Left forelimb (tissue), 1 donor: ENCODE data around the gene STAT5A.
"Not testable (repeated sequence)": the region's sequence is repeated elsewhere in the genome, so short reads cannot be mapped to it uniquely, and the experiment has no call there.

Source experiments
- DNase-seq: peaks from one replicate; pipeline ENCODE4 v3.0.0-alpha.2; 2018; ENCODE audit warnings: low spot score

Gene STAT5A

GRCh38 chr17:42333053-42333452 lies 44.8 kb downstream of the STAT5A start:
- no peak for DNase-seq

GRCh38 chr17:42334677-42335076 lies 46.4 kb downstream of the STAT5A start:
- no peak for DNase-seq

DNA sequence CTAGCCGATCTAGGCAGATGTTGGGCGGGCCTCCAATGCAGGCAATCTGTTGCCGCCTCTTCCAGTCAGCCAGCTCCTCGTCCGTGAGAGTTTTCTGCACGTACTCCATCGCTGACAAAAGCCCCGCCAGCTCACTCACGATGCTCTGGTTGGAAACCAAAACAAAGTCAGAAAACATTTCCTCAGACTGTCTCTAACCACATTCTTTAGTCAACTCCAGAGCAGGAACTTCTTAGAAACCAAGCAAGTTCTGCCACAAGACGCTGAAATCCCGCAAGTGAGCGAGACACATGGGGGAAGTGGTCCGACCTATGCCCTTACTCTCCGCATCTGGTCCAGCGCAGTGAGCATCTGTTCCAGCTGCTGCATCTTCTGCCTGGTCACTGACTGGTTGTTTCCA lies 49.1 kb downstream of the STAT5A start:
- no peak for DNase-seq

GRCh38 chr17:42338427-42338985 lies 50.2 kb downstream of the STAT5A start:
- DNase-seq: no peak

GRCh38 chr17:42339221-42339620 lies 50.9 kb downstream of the STAT5A start:
- DNase-seq: no peak

DNA sequence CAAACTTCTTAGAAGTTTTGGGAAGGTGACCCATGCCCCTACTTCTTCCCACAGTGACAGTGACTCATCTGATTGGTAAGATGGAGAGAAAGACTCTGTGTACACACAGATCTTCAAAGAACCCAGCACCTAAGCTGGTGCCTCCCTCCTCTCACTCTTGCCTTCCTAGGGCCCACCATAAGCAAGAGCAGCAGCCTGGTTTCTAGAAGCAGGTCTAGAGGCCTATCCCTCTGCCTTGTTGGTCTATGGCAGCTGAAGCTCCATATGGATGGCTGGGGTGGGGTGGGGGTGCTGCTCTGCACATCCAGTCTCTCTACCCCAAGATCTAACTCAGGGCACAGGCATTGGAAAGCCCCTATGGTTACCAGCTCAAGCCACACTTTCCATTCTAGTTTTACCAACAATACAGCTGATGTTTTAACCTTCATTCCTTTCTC lies 52.4 kb downstream of the STAT5A start:
- DNase-seq: no peak

DNA sequence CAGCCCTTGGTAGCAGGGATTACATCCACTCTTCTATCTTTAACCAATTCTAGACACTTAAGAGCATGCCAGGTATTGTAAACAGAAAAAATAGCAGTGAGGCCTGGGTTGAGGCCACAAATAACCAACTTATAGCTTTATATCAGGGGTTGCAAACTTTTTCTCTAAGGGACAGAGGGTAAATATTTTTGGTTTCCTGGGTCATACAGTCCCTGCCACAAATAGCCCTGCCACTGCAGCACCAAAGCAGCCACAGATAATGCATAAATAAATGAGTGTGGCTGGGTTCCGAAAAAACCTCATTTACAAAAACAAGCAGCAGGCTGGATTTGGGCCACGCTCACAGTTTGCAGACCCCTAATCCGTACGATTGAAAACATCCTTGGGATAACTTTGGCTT lies 53.3 kb downstream of the STAT5A start:
- DNase-seq: no peak

DNA sequence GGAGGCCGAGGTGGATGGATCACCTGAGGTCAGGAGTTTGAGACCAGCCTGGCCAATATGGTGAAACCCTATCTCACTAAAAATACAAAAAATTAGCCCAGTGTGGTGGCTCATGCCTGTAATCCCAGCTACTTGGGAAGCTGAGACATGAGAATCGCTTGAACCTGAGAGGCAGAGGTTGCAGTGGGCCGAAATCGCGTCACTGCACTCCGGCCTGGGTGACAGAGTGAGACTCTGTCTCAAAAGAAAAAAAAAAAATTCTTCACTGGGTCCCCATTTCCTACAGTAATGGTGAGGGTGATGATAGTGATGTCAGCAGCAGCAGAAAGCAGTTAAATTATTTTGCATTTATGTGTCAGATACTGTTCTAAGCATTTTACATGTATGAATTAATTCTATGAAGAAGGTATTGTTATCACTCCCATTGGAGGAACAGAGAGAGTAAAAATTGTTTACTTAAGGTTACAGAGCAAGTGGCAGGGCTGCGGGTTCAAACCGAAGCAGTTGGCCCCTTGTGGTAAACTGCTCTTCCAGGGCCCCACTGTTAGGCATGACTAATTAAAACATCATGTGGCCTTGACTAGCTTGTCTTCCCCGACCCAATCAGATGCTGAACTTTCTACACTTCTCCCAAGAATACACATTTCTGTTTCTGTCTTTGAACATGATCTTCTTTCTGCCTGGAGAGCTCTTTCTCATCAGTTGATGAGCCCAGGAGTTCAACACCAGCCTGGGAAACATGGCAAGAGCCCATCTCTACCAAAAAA lies 54.1 kb downstream of the STAT5A start:
- no peak for DNase-seq

DNA sequence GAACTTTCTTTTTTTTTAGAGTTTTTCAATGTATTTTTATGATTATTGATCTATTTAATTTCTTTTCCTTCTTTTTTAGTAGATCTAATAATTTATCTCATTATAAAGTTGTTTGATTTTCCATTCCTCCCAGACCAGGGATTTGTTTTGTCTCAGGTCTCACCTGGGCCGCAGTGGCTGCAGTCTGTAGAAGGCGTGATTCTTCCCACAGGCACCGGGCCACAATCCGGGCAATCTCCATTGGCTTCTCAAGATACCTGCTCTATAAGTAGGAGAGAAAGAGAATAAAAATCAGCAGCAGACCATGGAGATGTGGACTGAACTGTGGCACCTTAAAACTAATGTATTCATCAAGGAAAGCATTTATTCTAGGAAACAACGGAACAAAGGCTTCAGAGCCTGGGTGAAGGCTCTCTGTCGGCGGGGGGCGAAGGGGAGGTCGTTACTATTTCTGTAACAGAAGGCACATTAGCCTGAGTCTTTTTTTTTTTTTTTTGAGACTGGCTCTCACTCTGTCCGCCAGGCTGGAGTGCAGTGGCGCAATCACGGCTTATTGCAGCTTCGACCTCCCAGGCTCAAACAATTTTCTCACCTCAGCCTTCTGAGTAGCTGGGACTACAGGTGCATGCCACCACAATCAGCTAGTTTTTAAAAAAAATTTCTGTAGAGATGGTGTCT lies 57.2 kb downstream of the STAT5A start:
- DNase-seq: no peak

DNA sequence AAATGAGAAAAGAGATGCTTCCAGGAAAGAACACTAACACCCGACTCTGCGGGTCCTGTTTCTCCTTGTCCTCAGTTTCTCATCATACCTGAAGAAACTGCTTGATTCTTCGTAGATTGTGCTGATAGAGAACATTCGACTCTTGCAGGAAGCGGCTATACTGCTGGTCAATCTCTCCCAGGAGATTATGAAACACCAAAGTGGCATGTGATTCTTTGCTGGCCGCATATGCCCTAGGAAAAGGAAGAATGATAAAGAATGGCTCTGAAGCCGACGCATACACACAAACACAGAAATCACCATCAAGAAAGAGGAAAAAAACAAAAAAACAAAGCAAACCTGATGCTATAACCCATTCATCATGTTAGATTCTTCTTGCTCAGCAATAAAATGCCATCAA lies 58.2 kb downstream of the STAT5A start:
- DNase-seq: no peak

DNA sequence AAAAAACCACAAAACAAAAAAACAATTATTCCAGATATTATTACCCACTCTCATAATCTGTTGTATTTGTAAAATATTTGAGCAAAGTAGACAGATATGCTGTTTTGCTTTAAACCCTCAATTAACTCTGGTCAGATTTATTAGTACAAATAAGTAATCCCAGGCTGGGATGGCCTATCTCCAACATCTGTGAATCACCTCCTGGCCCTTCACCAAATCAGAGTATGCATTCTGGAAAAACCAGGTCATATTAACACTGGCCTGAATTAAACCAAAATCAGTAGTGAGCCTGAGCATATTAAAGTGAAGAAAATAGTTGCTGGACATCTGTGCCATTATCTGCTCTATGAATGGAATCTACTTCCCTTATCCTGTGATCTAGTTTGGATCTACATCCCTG lies 58.9 kb downstream of the STAT5A start:
- no peak for DNase-seq

DNA sequence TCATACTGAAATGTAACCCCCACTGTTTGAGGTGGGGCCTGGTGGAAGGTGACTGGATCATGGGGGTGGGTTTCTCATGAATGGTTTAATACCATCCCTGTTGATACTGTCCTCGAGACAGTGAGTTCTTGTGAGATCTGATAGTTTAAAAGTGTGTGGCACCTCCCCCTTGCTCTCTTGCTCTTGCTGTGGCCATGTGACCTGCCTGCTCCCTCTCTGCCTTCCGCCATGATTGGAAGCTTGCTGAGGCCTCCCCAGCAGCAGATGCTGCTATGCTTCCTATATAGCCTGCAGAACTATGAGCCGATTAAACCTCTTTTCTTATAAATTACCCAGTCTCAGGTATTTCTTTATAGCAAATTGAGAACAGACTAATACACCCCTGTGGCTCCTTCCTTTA lies 59.3 kb downstream of the STAT5A start:
- DNase-seq: no peak

GRCh38 chr17:42348104-42348503 lies 59.8 kb downstream of the STAT5A start:
- no peak for DNase-seq

DNA sequence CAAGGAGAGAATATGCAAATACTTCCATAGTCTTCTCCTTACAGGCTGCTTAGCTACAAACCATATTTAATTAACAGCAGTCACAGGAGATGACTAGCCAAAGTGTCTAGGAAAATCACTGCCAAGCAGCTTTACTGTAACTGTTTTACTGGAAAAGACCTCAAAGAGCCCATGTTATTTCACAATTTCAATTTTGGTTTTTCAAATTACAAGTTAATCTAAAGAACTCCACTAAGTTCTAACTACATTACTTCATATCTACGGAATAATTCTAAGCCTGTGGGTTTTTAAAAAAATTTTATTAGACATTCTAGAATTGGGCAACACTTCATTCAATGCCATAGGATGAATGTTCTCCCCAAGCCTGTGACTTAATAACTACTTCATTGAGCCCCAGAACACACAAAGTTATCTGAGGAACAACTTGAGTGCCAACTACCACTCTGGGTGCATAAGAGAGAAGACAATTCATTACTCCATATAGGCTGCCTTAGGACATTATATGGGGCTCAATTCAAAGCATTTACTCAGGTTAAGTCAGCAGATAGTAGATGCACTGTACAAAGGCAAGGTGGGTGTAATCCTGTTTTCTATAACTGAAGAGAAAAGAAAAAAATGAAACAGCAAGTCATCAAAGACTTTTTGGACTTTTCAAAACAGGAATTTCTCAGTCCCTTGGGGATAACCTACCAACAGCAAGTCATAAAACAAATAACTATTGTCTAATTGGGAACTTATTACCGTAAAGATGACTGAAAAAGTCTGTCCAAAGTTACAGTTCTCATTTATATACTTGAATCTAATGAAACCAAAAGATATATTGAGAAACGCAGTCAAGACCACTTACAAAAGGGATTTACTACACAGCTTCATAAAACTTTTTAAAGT lies 66.9 kb downstream of the STAT5A start:
- no peak for DNase-seq

- DNase-seq: no peak
Observed at GRCh38 chr17:42358434-42358833, 70.1 kb downstream of the STAT5A start.

GRCh38 chr17:42359133-42359532 lies 70.8 kb downstream of the STAT5A start:
- DNase-seq: no peak

GRCh38 chr17:42360388-42360787 lies 72.1 kb downstream of the STAT5A start:
- DNase-seq: not testable (repeated sequence)
